Stimulated activated CD4-positive, alpha-beta T cell treated with anti-CD3 and anti-CD28 coated beads, Interleukin-4, amount 100 ng/mL, for 48 hours (primary cell): Measurements from ENCODE around the gene CDKN1C.

Source experiments
- DNase-seq, 2 donors: peaks; one replicate each; pipeline ENCODE4 v3.0.0-alpha.2; 2020; ENCODE audit warnings: low read depth in 2 of 2

CDKN1C gene

GRCh38 chr11:2870460-2870859 is 15.1 kb downstream of the CDKN1C start:
- DNase-seq = no peak

- DNase-seq = no peak
Observed at GRCh38 chr11:2869561-2870427, 15.8 kb downstream of the CDKN1C start.

DNA sequence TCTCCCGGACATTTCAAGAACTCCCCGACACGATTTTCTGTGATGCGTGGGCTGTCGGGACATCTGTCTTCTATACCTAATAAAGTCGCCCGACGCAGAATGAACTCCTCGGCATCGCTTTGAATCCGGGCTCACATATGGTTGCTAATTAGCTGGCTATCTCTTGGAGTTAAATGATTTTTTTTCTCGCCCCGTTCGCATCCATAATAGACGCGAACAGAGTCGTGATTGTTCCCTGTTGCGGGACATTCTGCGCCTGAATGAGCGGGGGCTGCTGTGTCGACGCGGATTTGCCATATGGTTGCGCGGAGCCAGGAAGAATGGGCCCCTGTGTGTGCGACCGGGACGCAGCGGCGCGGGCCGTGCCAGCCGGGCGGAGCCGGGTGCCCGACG is 16.4 kb downstream of the CDKN1C start:
- no peak for DNase-seq

DNA sequence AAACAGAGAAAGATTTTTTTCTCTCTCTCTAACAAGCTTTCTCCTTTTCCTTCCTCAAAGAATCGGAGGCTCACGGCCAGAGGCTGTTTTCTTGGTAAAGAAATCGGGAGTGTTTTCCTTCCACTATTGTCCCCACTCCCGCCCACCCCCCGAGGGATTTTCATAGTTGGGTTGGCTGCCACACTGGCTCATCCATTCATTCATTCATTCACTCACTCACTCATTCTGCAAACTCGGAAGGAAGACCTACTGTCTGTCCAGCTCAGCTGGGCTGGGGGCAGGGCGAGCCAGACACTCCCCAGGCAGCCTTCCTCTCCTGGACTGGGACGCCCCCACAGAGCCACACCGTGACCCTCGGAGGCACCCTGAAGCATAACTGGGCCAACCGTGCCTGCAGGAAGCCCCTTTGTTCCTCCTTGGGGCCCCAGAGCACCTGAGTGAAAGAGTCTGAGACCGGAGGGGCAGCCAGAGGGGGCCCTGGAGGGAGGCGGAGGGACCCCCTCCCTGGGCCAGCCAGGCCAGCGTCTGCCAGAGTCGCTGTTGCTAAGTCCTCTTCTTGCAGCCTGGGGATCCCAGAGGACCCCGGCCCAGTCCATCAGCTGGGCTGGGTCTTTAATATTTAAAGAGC is 17.0 kb downstream of the CDKN1C start:
- DNase-seq = no peak

DNA sequence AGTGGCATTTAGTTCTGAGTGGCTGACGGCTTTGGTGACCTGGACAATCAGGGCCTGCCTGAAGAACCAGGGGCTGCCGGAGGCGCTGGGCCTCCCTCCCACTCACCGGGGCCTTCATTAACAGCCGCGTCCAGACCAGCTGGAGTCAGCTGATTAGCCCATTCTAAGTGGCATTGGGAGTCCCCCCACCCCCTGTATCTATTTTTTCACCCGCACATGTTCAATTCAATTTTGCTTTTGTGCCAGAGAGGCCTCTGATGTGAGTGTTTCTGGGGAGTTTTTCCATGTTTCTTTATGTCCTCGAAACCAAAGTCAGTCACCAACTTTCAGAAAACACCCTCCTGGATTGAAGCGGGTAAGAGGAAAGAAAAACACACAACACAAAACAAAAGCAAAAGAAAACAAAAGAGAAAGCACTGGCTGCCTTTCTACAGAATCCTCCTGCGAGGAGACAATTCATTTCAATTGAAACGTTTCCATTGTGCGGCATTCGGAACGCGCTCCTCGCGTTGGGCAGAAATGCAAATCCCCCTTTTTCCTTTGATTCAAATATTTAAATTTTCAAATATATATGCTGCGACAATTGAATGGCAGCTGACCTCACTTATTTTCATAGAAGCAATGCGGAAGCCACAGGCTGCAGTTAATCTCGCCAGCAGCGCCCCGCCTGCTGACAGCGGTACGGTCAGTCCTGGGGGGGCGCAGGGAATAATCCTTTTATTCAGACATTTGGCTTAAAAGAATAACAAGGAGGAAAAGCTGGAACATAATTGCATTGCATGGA is 17.7 kb downstream of the CDKN1C start:
- DNase-seq = no peak

DNA sequence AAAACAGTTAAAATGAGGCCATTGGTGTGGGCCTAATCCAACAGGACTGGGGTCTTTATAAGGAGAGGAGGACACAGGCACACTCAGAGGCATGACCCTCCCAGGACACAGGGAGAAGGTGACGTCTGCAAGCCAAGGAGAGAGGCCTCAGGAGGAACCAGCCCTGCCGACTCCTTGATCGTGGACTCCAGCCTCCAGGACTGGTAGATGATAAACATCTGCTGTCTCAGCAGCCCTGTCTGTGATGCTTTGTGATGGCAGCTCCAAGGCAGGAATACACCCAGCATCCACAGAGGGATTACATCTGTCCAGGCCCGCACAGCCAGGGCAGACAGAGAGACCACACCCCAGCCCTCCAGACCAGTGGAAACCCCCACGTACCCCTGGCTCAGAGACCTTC is 18.4 kb downstream of the CDKN1C start:
- no peak for DNase-seq

GRCh38 chr11:2865922-2866577 is 19.5 kb downstream of the CDKN1C start:
- DNase-seq = no peak

- no peak for DNase-seq
Observed at GRCh38 chr11:2864901-2865300, 20.7 kb downstream of the CDKN1C start.

GRCh38 chr11:2863276-2863618 is 22.3 kb downstream of the CDKN1C start:
- DNase-seq = no peak

GRCh38 chr11:2862395-2863275 is 22.9 kb downstream of the CDKN1C start:
- DNase-seq = no peak

- DNase-seq = peak in 1 of 2 donors; percentile 17
Observed at GRCh38 chr11:2860636-2861035, 24.9 kb downstream of the CDKN1C start.

DNA sequence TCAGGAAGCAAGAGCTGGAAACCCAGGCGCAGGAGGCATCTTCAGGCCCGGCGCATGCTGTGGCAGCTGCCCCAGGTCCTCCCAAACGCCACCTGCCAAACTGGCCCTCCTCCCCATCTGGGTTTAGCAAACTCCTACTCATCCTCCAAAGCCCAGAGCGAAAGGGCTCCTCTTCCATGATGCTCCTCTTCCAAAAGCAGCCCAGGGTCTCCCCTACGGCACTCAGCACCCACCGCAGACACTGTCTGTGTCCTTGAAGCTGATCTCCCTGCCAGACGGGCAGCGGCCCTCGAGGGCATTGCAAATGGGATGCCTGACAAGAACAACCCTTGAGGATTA is 25.9 kb downstream of the CDKN1C start:
- no peak for DNase-seq

- no peak for DNase-seq
Observed at GRCh38 chr11:2858995-2859698, 26.4 kb downstream of the CDKN1C start.

GRCh38 chr11:2857918-2858317 is 27.7 kb downstream of the CDKN1C start:
- DNase-seq = no peak

DNA sequence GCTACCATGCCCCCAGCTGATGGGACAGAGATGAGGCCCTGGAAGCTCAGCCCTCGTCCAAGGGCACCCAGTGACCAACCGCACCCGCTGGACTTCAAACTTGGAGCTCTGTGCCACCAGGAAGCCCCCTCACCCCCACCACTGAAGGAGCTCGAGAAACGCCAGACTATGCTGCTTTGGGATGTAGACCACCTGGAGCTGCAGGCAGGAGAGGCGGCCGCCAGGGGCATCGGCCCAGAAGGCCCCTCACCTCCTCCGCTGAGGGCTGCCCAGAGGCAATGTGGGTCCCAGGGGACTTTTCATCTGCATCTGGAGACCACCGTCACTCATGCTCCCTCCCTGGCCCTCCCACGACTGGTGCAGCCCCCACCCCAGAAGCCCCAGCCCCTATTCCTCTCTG is 28.3 kb downstream of the CDKN1C start:
- no peak for DNase-seq

DNA sequence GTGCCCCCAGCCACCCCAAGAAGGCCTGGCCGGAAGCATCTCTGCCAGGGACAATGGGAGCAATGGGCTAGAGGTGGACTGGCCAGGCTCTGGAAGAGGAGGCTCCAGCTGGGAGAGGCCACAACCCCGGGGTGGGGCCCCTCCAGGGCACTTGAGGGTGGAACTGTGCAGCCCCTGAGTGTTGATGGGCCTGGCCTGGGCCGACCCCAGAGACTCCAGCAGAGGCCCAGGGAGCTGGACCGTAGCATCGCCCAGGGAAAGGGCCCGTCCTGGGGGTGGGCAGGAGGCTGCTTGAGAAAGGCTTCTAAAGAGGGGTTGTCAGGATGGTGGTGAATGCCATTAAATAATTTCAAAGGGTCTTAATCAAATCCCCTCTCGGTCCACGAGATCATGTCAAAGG is 30.4 kb downstream of the CDKN1C start:
- no peak for DNase-seq

- no peak for DNase-seq
Observed at GRCh38 chr11:2853997-2854560, 31.5 kb downstream of the CDKN1C start.

DNA sequence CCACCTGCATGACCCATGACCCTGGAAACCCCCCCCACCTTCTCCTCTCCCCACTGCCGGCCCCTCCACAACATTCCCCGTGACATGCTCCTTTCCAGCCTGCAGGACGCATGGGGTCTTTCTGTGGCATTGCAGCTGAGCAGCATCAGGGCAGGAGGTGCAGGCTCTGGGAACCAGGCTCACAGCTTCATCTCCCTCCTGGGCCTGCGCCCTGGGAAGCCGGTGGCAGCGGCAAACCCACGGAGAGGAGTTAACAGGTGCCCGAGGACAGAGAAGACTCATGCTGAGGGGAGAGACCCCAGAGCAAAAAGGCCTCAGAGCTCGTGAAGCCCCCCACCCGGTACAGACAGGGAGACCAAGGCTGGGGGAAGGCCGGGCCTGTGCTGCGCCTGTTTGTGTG is 32.2 kb downstream of the CDKN1C start:
- no peak for DNase-seq

DNA sequence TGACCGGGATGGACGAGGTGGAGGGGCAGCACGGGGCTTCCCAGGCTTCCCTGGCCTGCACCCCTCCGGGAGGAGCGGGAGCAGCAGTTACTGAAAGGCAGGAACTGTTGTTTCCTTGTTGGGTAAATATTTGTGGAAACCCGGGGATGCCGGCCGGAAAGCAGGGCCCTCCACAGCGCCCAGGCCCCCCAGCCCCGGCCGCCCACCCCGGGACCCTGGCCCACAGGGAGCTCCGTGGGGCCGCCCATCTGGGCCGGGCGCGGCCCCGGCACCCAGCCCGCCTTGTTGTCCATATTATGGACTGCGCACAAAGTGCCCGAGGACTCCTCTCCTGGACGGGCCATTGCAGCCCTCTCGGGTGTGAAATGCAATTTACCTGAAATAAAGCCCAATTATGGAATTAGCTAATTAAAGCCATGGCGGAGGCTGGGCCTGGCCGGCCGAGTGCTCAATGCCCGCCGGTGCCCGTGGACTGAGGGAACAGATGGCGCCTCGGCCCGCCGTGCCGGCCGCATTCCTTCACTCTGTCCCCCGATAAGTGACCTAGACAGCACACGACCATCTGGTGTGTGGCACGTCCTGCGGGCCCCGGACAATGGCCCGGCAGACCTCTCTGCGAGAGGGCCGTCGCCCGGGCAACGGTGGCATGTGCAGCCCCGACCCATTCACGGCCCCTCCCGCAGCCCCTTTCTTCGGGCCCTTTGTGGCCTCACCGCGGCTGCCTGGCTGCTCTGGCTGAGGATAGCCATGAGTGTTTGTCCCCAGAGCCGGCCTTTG is 35.4 kb downstream of the CDKN1C start:
- no peak for DNase-seq

DNA sequence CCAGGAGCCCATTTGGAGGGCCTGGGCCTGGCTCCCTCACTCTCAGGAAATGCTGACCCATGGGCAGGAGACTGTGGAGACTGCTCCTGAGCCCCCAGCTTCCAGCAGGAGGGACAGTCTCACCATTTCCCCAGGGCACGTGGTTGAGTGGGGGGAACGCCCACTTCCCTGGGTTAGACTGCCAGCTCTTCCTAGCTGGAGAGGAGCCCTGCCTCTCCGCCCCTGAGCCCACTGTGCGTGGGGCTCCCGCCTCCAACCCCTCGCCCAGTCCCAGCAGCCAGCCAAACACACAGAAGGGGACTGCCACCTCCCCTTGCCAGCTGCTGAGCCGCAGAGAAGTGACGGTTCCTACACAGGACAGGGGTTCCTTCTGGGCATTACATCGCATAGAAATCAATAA is 37.1 kb downstream of the CDKN1C start:
- no peak for DNase-seq
